GM23248 (cell line): ENCODE results near the gene IL18.

Experiments
- EZH2 ChIP-seq: fragments of 200-600 bp; sonication (generic); IDR thresholded peaks from 2 replicates; pipeline ENCODE4 v1.6.1; 2018; ENCODE audit warnings: antibody characterized with exemption, mild to moderate bottlenecking; ENCODE audit not compliant: insufficient read depth, poor library complexity, severe bottlenecking
- EZH2phosphoT487 ChIP-seq: fragments of 200-600 bp; sonication (generic); IDR thresholded peaks from 2 replicates; pipeline ENCODE4 v1.6.1; 2018; ENCODE audit warnings: antibody characterized with exemption, moderate library complexity, mild to moderate bottlenecking, low read depth; ENCODE audit not compliant: insufficient read depth

- TF ChIP-seq EZH2phosphoT487: no peak
- TF ChIP-seq EZH2: no peak
These were observed 40.8 kb downstream of the IL18 start for GRCh38 chr11:112123129-112123528.
